PC-9 (cell line): ENCODE measurements around the gene YIF1B.

ENCODE experiments used
- CTCF ChIP-seq: fragments of 200-600 bp; sonication (generic); conservative IDR thresholded peaks from 2 replicates; pipeline ENCODE4 v1.6.1; 2017; ENCODE audit warnings: mixed run types, antibody characterized with exemption, mild to moderate bottlenecking, moderate library complexity
- EZH2 ChIP-seq: fragments of 200-600 bp; sonication (generic); IDR thresholded peaks from 2 replicates; pipeline ENCODE4 v1.8.0; 2017; ENCODE audit warnings: antibody characterized with exemption, low read depth

- TF ChIP-seq CTCF (no peak), EZH2 (no peak)
These were observed 53.0 kb downstream of the YIF1B start for GRCh38 chr19:38262585-38263268.
